HUES64 (cell line): ENCODE data around the gene PPP1R12C.
A peak's percentile ranks its signal among the peaks of the same experiment; 100 is the strongest.
"Not testable (repeated sequence)": the region's sequence is repeated elsewhere in the genome, so short reads cannot be mapped to it uniquely, and the experiment has no call there.

Experiments used
- H3K27ac ChIP-seq: 2 replicates; pipeline ENCODE4 v1.7.0; 2013; ENCODE audit warnings: low read depth, low read length, inconsistent platforms
- H3K27me3 ChIP-seq: 2 replicates; pipeline ENCODE4 v1.6.1; 2013; ENCODE audit warnings: mild to moderate bottlenecking, low read length; ENCODE audit not compliant: insufficient read depth
- H3K36me3 ChIP-seq: 2 replicates; pipeline ENCODE4 v1.6.1; 2013; ENCODE audit warnings: mild to moderate bottlenecking, low read length; ENCODE audit not compliant: insufficient read depth
- H3K4me1 ChIP-seq: 2 replicates; pipeline ENCODE4 v1.6.1; 2013; ENCODE audit warnings: mild to moderate bottlenecking, low read length, moderate library complexity; ENCODE audit not compliant: insufficient read depth
- H3K4me3 ChIP-seq: 2 replicates; pipeline ENCODE4 v1.5.1; 2013; ENCODE audit warnings: mild to moderate bottlenecking, low read length, moderate library complexity
- H3K9ac ChIP-seq: 2 replicates; pipeline ENCODE4 v1.6.1; 2013; ENCODE audit warnings: mild to moderate bottlenecking, low read depth, low read length
- H3K9me3 ChIP-seq: 2 replicates; pipeline ENCODE4 v1.6.1; 2013; ENCODE audit warnings: low read depth, low read length; ENCODE audit not compliant: insufficient read depth
- WGBS: fragments of 150-250, 120-280 bp; methylation state at CpG from one replicate; pipeline ENCODE4 v1.1.7; 2013; ENCODE audit warnings: missing lambda C conversion rate; 5-methylcytosine and 5-hydroxymethylcytosine counted together

PPP1R12C gene

DNA sequence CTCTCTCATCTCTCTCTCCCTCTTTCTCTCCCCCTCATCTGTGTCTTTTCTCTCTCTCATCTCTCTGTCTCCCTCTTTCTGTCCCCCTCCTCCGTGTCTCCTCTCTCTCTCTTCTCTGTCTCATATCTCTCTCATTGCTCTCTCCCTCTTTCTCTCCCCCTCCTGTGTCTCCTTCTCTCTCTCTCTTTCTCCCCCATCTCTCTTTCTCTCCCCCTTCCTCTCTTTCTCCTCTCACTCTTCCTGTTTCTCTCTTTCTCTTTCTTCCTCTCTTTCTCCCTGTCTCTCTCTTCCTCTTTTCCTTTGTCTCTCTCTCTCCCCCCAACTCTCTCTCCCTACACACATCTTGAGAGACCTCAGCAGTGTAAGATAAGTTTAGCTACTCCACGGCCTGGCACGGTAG lies 49.6 kb downstream of the PPP1R12C start:
- Histone ChIP-seq H3K9me3 (no peaks in the 10 kb centered on the region), H3K27ac (no peak overlapping the region), H3K4me3 (no peak overlapping the region), H3K36me3 (no peaks in the 10 kb centered on the region), H3K9ac (no peak overlapping the region), H3K27me3 (peaks cover 88% of the 10 kb centered on the region), H3K4me1 (peaks cover 6% of the 10 kb centered on the region; the same call in 1 of the 2 replicates)
- WGBS: 45% methylated on average over 3 of the region's 3 CpGs

DNA sequence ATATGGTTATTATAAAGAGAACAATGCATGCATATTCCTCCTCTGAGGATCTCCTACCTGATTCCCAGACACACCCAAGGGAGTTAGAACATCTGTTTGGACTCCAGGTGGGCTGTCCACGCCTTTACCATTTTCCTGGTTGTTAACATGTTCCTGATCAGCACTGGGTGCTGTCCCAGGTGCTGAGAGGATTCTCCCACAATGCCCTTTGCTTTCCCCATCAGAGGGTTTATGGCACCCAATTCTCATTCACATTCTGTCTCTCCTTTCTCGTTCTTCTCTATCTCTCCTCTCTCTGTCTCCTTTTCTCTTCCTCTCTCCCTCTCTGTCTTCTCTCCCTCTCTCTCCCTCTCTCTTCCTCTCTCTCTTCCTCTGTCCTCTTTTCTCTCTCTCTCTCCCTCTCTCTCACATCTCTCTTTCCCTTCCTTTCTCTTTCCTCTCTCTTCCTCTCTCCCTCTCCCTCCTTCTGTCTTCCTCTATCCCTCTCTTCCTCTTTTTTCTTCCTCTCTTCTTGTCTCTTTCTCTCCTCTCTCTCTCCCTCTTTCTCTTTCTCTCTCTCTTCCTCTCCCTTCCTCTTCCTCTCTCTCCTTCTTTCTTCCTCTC lies 51.2 kb downstream of the PPP1R12C start:
- 33% methylated on average over 2 of the region's 2 CpGs for WGBS
- Histone ChIP-seq H3K9me3 (no peaks in the 10 kb centered on the region), H3K4me3 (no peak overlapping the region), H3K36me3 (no peaks in the 10 kb centered on the region), H3K9ac (no peak overlapping the region), H3K27ac (no peak overlapping the region), H3K4me1 (peaks cover 6% of the 10 kb centered on the region; the same call in 1 of the 2 replicates), H3K27me3 (peaks cover 71% of the 10 kb centered on the region)

DNA sequence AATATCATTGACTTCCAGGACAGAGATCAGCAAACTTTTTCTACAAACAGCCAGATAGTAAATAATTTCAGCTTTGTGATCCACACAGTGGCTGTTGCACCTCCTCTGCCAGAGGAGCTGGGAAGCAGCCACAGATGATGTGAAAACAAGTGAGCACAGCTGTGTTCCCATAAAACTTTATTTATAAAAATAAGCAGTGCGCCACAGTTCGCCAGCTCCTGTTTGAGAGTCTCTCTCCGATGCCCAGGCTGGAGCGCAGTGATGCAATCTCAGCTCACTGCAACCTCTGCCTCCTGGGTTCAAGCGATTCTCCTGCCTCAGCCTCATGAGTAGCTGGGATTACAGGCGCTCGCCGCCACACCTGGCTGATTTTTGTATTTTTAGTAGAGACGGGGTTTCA lies 51.9 kb downstream of the PPP1R12C start:
- not testable (repeated sequence) for H3K36me3 ChIP-seq, H3K9ac ChIP-seq, H3K9me3 ChIP-seq, H3K4me3 ChIP-seq, H3K4me1 ChIP-seq, H3K27ac ChIP-seq
- 85% methylated on average over 9 of the region's 9 CpGs for WGBS
- H3K27me3 ChIP-seq: peaks cover 64% of the 10 kb centered on the region

DNA sequence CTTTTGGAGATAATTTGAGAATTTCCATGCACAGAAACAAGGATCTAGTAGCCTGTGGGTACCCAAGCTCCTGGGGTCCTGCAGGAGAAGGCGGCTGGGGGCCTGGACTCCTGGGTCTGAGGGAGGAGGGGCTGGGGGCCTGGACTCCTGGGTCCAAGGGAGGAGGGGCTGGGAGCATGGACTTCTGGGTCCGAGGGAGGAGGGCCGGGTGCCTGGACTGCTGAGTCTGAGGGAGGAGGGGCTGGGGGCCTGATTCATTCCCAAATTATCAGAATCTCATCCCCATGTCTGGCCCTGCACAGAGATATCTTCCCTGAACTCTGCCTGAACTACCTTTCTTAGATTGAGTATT lies 54.0 kb downstream of the PPP1R12C start:
- H3K4me1 ChIP-seq: no peaks in the 10 kb centered on the region
- no peaks in the 10 kb centered on the region for H3K9me3 ChIP-seq
- H3K4me3 ChIP-seq: no peak overlapping the region
- H3K36me3 ChIP-seq: peaks cover under 1% of the 10 kb centered on the region; the same call in 1 of the 2 replicates
- no peak overlapping the region for H3K27ac ChIP-seq
- no peak overlapping the region for H3K9ac ChIP-seq
- 69% methylated on average over 3 of the region's 3 CpGs for WGBS
- peaks cover 47% of the 10 kb centered on the region for H3K27me3 ChIP-seq

DNA sequence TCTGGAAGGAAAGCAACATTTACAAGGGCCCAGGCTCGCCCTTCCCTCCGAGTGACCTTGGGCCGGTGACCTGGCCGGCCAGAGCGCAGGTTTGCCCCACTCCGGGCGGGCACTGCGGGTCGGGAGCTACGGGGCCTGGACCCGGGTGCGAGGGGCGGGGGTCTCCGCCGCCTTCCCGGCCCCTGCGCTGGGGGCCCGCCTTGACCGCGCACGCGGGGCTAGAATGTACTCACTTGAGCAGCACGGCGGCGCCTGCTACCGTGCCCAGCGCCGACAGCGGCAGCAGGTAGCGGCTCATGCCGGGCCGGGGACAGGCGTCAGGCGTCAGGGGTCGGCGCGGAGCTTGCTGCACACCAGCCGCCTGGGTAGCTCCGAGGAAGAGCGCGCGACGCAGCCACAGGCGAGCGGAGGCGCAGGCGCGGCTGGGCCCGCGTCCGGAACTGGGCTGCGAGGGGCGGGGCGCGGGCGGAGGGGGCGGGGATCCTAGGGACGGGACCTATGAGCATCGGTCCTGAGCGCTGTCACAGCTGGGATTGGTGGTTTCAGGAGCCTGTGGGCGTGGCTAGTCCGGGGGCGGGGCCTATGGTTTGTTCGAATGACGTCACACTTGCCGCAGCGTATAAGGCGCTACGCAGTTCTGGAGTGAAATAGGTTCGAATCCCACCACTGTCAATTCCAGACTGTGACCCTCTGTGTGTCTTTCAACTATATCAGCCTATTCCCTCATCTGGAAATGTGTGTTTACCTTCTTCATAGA lies 54.5 kb downstream of the PPP1R12C start, which contains the start of gene RDH13:
Gene RDH13 (minus strand): TSS at position 414 of the 757 bp plus-strand sequence. CDS start 116 bp downstream, at position 298.
- Histone ChIP-seq H3K27ac (peak within 1 kb of the TSS; percentile 46; the same call in 1 of the 2 replicates), H3K9me3 (no peaks in the 10 kb centered on the region), H3K4me3 (peak within 1 kb of the TSS; percentile 72), H3K4me1 (no peaks in the 10 kb centered on the region), H3K36me3 (peaks cover 3% of the 10 kb centered on the region), H3K27me3 (peaks cover 42% of the 10 kb centered on the region), H3K9ac (peak within 1 kb of the TSS; percentile 73)
- WGBS: 2% methylated on average over 70 of the region's 70 CpGs

DNA sequence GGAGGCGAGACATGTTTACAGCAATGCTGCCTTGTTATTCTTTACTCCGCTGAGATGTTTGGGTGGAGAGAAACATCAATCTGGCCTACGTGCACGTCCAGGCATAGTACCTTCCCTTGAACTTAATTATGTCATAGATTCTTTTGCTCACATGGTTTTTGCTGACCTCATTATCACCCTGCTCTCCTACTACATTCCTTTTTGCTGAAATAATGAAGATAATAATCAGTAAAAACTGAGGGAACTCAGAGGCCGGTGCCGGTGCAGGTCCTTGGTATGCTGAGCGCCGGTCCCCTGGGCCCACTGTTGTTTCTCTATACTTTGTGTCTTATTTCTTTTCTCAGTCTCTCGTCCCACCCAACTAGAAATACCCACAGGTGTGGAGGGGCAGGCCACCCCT lies 57.1 kb downstream of the PPP1R12C start:
- H3K4me3 ChIP-seq, H3K9me3 ChIP-seq, H3K4me1 ChIP-seq, H3K9ac ChIP-seq, H3K27ac ChIP-seq: not testable (repeated sequence)
- Histone ChIP-seq H3K27me3 (peaks cover 16% of the 10 kb centered on the region), H3K36me3 (peaks cover 26% of the 10 kb centered on the region)
- WGBS: 91% methylated on average over 9 of the region's 9 CpGs

DNA sequence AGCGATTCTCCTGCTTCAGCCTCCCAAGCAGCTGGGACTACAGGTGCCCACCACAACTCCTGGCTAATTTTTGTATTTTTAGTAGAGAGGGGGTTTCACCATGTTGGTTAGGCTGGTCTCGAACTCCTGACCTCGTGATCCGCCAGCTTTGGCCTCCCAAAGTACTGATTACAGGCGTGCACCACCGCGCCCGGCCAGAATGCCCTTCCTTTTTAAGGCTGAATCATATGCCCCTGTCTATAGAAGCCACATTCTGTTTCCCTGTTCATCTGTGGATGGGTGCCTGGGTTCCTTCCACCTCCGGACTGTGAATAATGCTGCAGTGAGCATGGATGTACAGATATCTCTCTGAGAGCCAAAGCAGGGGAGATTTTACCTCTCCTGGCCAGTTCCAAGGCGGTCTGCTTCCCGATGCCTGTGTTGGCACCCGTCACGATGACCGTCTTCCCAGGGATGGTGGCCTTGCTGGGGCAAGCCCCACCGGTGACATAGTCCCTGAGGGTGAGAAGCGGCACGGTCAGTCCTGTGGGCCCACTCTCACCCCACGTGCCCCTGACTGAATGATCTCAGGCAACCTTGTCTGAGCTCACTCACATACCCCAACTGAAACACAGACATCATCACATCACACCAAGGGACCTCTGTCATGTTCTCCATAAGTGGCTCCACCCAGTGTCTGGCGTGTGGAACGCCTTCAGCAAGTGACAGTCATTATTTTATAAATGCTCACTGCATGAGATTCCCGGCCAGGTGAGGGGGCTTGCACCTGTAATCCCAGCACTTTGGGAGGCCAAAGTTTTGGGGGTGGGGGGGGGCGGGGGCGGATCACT lies 58.4 kb downstream of the PPP1R12C start:
- WGBS: 93% methylated on average over 23 of the region's 23 CpGs
- no peak overlapping the region for H3K9ac ChIP-seq

DNA sequence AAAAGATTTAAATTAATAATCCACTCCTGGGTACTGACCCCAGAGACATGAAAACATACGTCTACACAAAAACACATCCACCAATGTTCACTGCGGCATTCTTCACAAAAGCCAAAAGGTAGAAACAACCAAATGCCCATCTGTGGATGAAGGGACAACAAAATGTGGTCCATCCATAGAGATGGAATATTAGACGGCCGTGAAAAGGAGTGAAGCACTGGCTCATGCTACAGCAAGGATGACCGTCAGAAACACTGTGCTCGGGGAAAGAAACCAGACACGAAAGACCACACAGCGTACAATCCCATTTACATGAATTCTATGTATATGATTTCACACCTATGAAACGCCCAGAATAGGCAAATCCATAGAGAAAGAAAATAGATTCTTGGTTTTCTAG lies 60.6 kb downstream of the PPP1R12C start:
- Histone ChIP-seq H3K27ac (no peak overlapping the region), H3K4me3 (no peak overlapping the region), H3K27me3 (no peaks in the 10 kb centered on the region), H3K9ac (no peak overlapping the region), H3K36me3 (peaks cover 46% of the 10 kb centered on the region), H3K4me1 (no peaks in the 10 kb centered on the region), H3K9me3 (0 out of 2 replicates have a peak, but pooled peaks cover 5% of the 10 kb centered on the region)
- WGBS: 92% methylated on average over 9 of the region's 9 CpGs

More for the DNA sequence above, 58.4 kb downstream of the PPP1R12C start:
- H3K4me1 ChIP-seq: no peaks in the 10 kb centered on the region
- peaks cover 5% of the 10 kb centered on the region for H3K27me3 ChIP-seq
- peaks cover 36% of the 10 kb centered on the region for H3K36me3 ChIP-seq
- H3K9me3 ChIP-seq: 0 out of 2 replicates have a peak, but pooled peaks cover 5% of the 10 kb centered on the region
- H3K4me3 ChIP-seq: no peak overlapping the region
- no peak overlapping the region for H3K27ac ChIP-seq

DNA sequence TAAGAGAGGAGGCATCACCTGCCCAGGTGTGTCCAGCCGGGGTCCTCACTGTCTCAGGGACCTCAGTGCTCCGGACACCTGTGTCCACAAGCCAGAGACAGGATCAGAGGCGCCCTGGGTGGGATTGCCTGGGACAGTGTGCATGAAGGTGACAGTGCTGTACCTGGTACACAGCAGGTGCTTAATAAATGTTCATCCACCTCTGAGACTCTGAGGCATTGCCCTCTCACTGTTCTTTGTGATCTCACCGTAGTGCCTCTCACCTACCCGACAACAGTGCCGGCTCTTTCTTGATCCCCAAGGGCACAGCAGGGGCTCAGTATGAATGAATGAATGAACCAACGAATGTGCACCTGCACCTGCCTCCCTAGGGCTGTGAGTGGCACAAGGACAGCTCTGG lies 63.7 kb downstream of the PPP1R12C start:
- H3K27me3 ChIP-seq: no peaks in the 10 kb centered on the region
- no peak overlapping the region for H3K4me3 ChIP-seq
- peaks cover 69% of the 10 kb centered on the region for H3K36me3 ChIP-seq
- H3K9ac ChIP-seq: no peak overlapping the region
- no peaks in the 10 kb centered on the region for H3K4me1 ChIP-seq
- WGBS: 96% methylated on average over 7 of the region's 7 CpGs
- 0 out of 2 replicates have a peak, but pooled peaks cover 5% of the 10 kb centered on the region for H3K9me3 ChIP-seq
- H3K27ac ChIP-seq: no peak overlapping the region

DNA sequence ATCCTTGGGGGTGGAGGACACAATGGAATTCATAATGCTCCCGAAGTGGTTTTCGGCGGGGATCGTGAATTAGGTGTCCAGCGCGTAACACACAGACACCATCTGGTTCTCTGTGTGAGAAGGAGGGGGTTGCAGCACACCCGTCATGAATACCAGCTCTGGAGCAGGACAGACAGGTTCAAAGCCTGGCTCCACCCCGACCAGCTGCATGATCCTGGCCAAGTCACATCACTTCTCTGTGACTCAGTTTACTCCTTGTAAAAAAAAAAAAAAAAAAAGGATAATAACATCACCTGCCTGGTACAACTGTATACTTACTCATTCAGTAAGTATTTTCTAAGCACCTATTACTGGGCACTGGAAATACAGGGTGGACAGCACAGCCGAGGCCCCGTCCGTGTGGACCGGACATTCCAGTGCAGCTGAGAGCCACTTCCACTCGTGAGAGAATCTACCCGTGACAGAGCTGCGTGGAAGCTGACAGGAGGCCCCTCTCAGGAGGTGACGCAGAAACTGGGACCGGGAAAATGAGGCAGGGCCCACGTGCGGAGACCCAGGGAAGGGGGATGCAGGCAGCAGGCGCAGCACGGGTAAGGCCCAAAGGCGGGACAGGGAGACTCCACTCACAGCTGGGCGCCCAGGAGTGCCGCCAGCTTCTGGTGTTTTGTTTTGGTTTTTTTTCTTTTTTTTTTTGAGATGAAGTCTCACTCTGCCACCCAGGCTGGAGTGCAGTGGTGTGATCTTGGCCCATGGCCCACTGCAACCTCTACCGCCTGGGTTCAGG lies 66.5 kb downstream of the PPP1R12C start:
- Histone ChIP-seq H3K9me3 (no peaks in the 10 kb centered on the region), H3K9ac (no peak overlapping the region), H3K27me3 (no peaks in the 10 kb centered on the region), H3K27ac (no peak overlapping the region), H3K4me1 (no peaks in the 10 kb centered on the region), H3K36me3 (peaks cover 75% of the 10 kb centered on the region), H3K4me3 (no peak overlapping the region)
- WGBS: 95% methylated on average over 25 of the region's 25 CpGs
